ENCODE data around the gene PPA2.

The PPA2 gene

DNA sequence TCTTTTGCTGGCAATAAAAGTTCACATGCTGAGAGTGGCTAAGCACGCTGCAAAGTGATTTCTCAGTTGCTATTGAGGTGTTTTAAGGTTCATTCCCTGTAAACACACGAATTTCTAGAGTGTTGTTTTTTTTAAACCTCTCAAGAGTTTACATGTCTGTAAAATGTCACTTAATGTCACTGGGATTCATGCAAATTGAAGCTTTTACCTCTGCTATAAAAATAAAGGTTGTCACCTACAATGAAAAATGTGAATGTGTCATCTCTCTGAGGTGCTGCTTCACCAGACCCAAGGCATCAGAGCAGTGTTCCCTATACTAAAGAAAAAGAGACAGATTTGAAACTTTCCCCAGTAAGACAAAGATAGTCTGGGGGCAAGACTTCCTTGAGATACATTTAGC, 127.0 kb downstream of the PPA2 start:
- no peak for DNase-seq
- intact Hi-C loops (cut with DNase I) = no loop called here

DNA sequence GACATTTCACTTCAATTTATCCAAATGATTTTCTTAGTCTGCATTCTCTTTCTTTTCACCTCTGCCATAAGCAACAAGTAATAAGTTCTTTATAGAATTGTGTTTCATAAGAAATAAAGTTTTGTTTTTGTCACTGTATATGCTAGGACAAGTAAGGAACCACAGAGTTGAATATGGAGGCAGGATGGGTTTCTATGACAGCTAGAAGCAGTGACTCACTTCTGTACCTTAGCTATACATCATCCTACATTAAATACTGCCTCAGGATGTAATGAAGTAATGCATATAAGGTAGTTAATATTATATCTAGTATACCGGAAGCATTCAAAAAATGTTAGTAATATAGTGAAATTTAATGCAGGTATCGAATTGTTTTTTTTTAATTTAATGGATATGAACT, 128.0 kb downstream of the PPA2 start:
- no peak for DNase-seq
- intact Hi-C loops (cut with DNase I) = no loop called here

DNA sequence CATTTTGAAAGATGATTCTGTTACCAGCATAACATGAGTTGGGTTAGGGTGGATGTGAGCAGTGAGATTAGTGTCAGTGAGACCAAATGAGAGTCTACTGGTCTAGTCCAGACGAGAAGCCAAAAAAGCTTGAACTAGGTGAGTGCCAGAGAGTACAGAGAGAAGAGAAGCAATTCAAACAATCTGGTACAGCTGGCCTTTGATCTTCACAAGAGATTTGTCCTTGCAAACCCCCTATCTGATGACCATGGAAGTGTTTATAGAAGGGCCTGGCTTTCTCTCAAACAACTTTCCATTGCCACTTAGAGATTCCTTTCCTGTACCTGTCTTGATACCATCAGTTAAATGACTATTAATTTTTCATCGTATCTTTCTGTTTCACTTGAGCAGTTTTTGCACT, 128.5 kb downstream of the PPA2 start:
- intact Hi-C loops (cut with DNase I) = no loop called here

DNA sequence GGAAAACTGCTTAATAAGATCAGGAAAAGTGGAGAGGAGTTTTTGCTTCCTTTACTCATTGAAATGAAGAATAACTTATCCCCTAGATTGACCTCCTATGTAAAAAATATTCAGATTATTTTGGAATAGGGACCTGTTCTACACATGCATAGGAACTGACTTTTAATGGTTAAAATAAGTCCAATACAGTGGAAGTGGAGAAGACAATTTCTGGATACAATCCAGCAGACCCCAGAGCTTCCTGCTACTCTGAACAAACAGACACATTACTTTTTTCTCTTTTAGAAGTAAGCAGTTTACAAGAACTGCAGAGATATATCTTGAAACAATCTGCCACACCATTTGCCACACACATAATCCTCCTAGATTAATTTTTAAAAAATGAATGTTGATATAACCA, 129.7 kb downstream of the PPA2 start:
- DNase-seq = no peak
- intact Hi-C loops (cut with DNase I) = no loop called here

More for the DNA sequence above, 128.5 kb downstream of the PPA2 start:
- DNase-seq = no peak

DNA sequence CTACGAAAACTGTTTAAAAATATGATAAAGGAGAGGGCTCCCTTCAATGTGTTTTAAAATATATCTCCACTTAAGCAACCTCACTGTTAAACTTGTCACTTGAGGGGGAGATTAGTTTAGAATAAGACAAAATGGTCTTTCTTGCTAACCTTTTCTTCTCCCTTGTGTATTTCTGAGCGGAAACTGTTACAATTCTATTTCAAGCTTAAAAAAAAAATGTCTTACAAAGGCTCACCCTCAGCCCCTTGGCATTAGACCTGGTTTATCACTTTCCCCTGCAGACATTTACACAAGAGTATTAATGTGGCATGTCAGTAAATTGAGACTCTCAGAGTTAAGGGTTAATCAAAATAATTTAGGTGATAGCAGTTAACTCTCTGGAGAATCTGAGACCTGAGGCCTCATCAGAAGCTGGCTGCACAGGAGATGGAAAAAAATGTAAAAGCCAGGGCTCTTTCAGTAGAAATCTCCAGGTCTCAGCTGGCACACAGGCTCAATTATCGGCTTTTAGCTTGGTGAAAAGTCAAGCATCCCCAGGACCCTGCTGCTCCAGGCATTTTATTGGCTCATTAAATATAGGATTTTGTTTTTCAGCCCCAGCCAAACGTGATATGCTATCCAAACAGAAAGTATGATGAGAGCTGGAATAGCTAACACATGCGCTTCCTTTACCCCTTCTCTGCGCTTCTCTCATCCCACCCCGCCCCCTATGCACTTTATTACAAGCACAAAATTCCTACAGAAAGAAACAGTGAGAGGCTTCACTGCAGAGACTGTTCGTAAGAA, 130.5 kb downstream of the PPA2 start:
- no peak for DNase-seq

DNA sequence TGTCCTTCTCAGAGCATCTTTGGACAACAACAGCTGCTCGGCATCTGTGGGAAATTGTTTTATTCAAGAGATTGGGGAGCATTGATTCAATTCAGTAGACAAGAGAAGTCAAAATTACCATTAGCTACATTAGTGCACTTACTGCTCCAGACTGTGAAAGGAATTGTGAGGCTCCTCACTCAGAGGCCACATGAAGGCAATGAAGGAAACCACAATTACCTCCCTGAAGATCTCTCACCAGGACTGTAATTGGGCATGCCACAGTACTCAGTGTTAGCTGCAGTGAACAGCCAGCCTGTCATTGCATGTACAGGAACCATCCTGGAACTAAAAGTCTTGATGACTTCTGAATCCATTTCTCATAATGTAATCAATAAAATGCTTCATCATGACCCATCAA, 144.8 kb downstream of the PPA2 start:
- DNase-seq = no peak
- intact Hi-C loops (cut with DNase I) = no loop called here

More for the DNA sequence above, 130.5 kb downstream of the PPA2 start:
- intact Hi-C loops (cut with DNase I) = no loop called here

DNA sequence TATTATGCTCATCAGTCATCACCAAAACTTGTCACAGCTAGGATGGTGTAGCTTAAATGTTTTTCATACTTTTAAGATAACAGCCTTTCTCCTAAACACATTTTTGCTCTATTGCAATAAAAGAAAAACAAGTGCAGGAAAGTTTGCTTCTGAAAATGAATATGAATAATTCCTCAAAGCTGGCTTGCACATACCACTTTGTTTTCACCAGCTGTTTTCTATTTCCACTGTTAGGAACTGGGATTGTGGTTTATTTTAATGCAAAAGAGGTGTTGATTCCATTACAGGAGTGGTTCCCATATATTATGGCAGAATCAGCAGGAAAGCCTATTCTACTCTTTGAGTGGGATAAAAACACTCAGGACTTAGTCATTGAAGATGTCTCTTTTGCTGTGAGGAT, 145.9 kb downstream of the PPA2 start:
- DNase-seq = no peak
- intact Hi-C loops (cut with DNase I) = no loop called here

DNA sequence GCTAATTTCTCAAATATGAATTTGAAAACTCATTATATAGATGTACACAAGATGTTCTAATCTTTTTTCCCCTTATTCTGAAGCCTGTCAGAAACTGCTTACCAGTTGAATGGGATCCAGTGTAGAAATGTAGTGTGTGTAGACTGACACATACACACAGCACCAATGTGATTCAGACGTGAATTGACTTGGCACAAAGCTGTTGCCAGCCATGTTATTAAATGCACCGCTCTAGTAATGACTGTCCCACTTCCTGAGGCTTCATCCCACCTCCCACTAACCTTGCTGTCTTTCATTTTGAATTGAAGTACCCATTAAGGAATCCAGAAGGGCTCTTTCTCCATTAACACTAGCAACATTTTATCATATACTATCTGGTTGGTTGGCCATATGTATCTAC, 146.6 kb downstream of the PPA2 start:
- intact Hi-C loops (cut with DNase I) = no loop called here
- DNase-seq = no peak

Measured in head of caudate nucleus (tissue), 42 donors.